Caco-2 (cell line): ENCODE results near the gene ERBB4. TPM values are rescaled to one million over a fixed set of nuclear protein-coding genes. Genes with fewer than 3 reads are reported as not detected.

ENCODE experiments used
- BruUV-seq: library from RNA; stranded (reverse); fragments of 400-500 nt; replicated peaks from 2 replicates; lab custom pipeline; 2021; lab: Mats Ljungman, UMichigan
- CTCF ChIA-PET: fragments of 300-600 bp; sonication (Branson Sonifier 250); formaldehyde crosslinking; loops from one replicate; lab custom pipeline; 2022; ENCODE audit warnings: antibody characterized with exemption; lab: Charles Lee
- POLR2A ChIA-PET: fragments of 300-600 bp; sonication (Branson Sonifier 250); formaldehyde crosslinking; loops from one replicate; lab custom pipeline; 2022; ENCODE audit warnings: antibody characterized with exemption; lab: Charles Lee
- DNase-seq, 2 experiments: peaks; one replicate each; pipeline versions ENCODE4 v3.0.0 to v3.0.0-alpha.2; 2020 to 2022
- H3K27me3 ChIP-seq: replicated peaks from 2 replicates; pipeline ENCODE4 v1.6.0; 2011; ENCODE audit warnings: low read length; ENCODE audit not compliant: control insufficient read depth, insufficient read depth
- H3K36me3 ChIP-seq: 2 replicates; pipeline ENCODE4 v1.5.1; 2011; ENCODE audit warnings: low read length; ENCODE audit not compliant: control insufficient read depth, insufficient read depth
- H3K4me1 ChIP-seq: fragments of 250-450 bp; sonication (Bioruptor Pico); 2 replicates; pipeline ENCODE4 v1.5.1; 2020; ENCODE audit warnings: mild to moderate bottlenecking
- H3K4me3 ChIP-seq: 2 replicates; pipeline ENCODE4 v1.5.1; 2011; ENCODE audit warnings: low read depth, mild to moderate bottlenecking, control low read depth, low read length
- H3K9me3 ChIP-seq: fragments of 250-450 bp; sonication (Bioruptor Pico); 2 replicates; pipeline ENCODE4 v1.5.1; 2020; ENCODE audit warnings: mild to moderate bottlenecking, moderate library complexity
- H3K27ac Mint-ChIP-seq: one replicate; pipeline ENCODE4 v1.8.0; 2022; ENCODE audit warnings: mixed read lengths; ENCODE audit not compliant: unreplicated experiment
- H3K27me3 Mint-ChIP-seq: one replicate; pipeline ENCODE4 v1.8.0; 2022; ENCODE audit warnings: mixed read lengths; ENCODE audit not compliant: insufficient read depth, unreplicated experiment
- H3K36me3 Mint-ChIP-seq: one replicate; pipeline ENCODE4 v1.8.0; 2022; ENCODE audit warnings: mild to moderate bottlenecking, mixed read lengths; ENCODE audit not compliant: insufficient read depth, unreplicated experiment
- H3K4me1 Mint-ChIP-seq: one replicate; pipeline ENCODE4 v1.8.0; 2022; ENCODE audit warnings: low read depth, mixed read lengths; ENCODE audit not compliant: unreplicated experiment
- H3K4me3 Mint-ChIP-seq: one replicate; pipeline ENCODE4 v1.8.0; 2022; ENCODE audit warnings: mild to moderate bottlenecking, moderate library complexity, mixed read lengths; ENCODE audit not compliant: unreplicated experiment
- H3K9me3 Mint-ChIP-seq: one replicate; pipeline ENCODE4 v1.8.0; 2022; ENCODE audit warnings: mixed read lengths; ENCODE audit not compliant: unreplicated experiment
- CTCF ChIP-seq, 2 experiments: fragments of 200-600 bp in 1 of 2; IDR thresholded peaks; 1 replicate in 1 of 2; 2 replicates in 1 of 2; pipeline versions ENCODE4 v1.5.1 to v1.8.0; 2011 to 2022; ENCODE audit warnings: antibody characterized with exemption in 1 of 2, control low read depth in 1 of 2, inconsistent platforms in 1 of 2, low read depth in 1 of 2, low read length in 1 of 2, mild to moderate bottlenecking in 1 of 2, moderate library complexity in 1 of 2; ENCODE audit not compliant: insufficient read depth in 1 of 2, severe bottlenecking in 1 of 2, unreplicated experiment in 1 of 2
- intact Hi-C: fragments of 100-400 bp; cut with micrococcal nuclease; formaldehyde crosslinking; loops from one replicate; pipeline ENCODE4 v1.10.0; 2022; ENCODE audit not compliant: unreplicated experiment
- total RNA-seq: library from RNA; stranded (reverse); gene quantifications from 2 replicates; pipeline ENCODE4 v1.2.3, GENCODE V29; 2022

Gene ERBB4
- total RNA-seq, 1 experiment from 2014 or later = not detected

- H3K4me1 ChIP-seq = no peaks in the 10 kb centered on the region
- no peak for TF ChIP-seq CTCF (IDR thresholded peaks at IDR 0.05; ENCODE audit: insufficient read depth in 1 of 2, low read depth in 1 of 2, low read length in 1 of 2, severe bottlenecking in 1 of 2, unreplicated experiment in 1 of 2)
- H3K36me3 Mint-ChIP-seq = no peaks in the 10 kb centered on the region
- H3K4me1 Mint-ChIP-seq = no peaks in the 10 kb centered on the region
- CTCF ChIA-PET = no interaction called here
- no peak overlapping the region for H3K27ac Mint-ChIP-seq
- POLR2A ChIA-PET = no interaction called here
- no peaks in the 10 kb centered on the region for H3K9me3 Mint-ChIP-seq
- no peaks in the 10 kb centered on the region for H3K36me3 ChIP-seq
- DNase-seq = no peak
- H3K4me3 Mint-ChIP-seq = no peak overlapping the region
- intact Hi-C loops = no loop called here
- no peak overlapping the region for H3K4me3 ChIP-seq
- H3K27me3 ChIP-seq = no peaks in the 10 kb centered on the region
- no TSS peak for BruUV-seq
- no peaks in the 10 kb centered on the region for H3K27me3 Mint-ChIP-seq
- H3K9me3 ChIP-seq = no peaks in the 10 kb centered on the region
Observed at GRCh38 chr2:211845338-211846035, 693.1 kb downstream of the ERBB4 start.

- Mint-ChIP-seq H3K4me3 (no peak overlapping the region), H3K27ac (no peak overlapping the region), H3K9me3 (no peaks in the 10 kb centered on the region), H3K4me1 (no peaks in the 10 kb centered on the region), H3K36me3 (no peaks in the 10 kb centered on the region), H3K27me3 (no peaks in the 10 kb centered on the region)
- POLR2A ChIA-PET = no interaction called here
- Histone ChIP-seq H3K36me3 (no peaks in the 10 kb centered on the region), H3K27me3 (no peaks in the 10 kb centered on the region), H3K4me3 (no peak overlapping the region), H3K9me3 (no peaks in the 10 kb centered on the region), H3K4me1 (no peaks in the 10 kb centered on the region)
- CTCF ChIA-PET = interaction anchor here (0.6 kb wide), 1 partner anchor 1666 kb away, joined by 4 read pairs; the partner anchor contains the start of gene KANSL1L
- no peak for DNase-seq
- BruUV-seq = no TSS peak
- intact Hi-C loops = no loop called here
- TF ChIP-seq CTCF (IDR thresholded peaks at IDR 0.05; ENCODE audit: insufficient read depth in 1 of 2, low read depth in 1 of 2, low read length in 1 of 2, severe bottlenecking in 1 of 2, unreplicated experiment in 1 of 2) = no peak
Observed at GRCh38 chr2:211837706-211838105, 700.9 kb downstream of the ERBB4 start.

GRCh38 chr2:211837206-211837605 lies 701.4 kb downstream of the ERBB4 start:
- ChIA-PET POLR2A (no interaction called here), CTCF (no interaction called here)
- H3K4me1 ChIP-seq = no peaks in the 10 kb centered on the region
- H3K9me3 ChIP-seq = no peaks in the 10 kb centered on the region
- Mint-ChIP-seq H3K4me3 (no peak overlapping the region), H3K27ac (no peak overlapping the region), H3K27me3 (no peaks in the 10 kb centered on the region), H3K4me1 (no peaks in the 10 kb centered on the region), H3K36me3 (no peaks in the 10 kb centered on the region), H3K9me3 (no peaks in the 10 kb centered on the region)
- H3K27me3 ChIP-seq = no peaks in the 10 kb centered on the region
- no peak for TF ChIP-seq CTCF (IDR thresholded peaks at IDR 0.05; ENCODE audit: insufficient read depth in 1 of 2, low read depth in 1 of 2, low read length in 1 of 2, severe bottlenecking in 1 of 2, unreplicated experiment in 1 of 2)
- intact Hi-C loops = no loop called here
- DNase-seq = no peak
- H3K36me3 ChIP-seq = no peaks in the 10 kb centered on the region
- BruUV-seq = no TSS peak
- H3K4me3 ChIP-seq = no peak overlapping the region
